Measurements from ENCODE around the gene SLAIN1.

DNA sequence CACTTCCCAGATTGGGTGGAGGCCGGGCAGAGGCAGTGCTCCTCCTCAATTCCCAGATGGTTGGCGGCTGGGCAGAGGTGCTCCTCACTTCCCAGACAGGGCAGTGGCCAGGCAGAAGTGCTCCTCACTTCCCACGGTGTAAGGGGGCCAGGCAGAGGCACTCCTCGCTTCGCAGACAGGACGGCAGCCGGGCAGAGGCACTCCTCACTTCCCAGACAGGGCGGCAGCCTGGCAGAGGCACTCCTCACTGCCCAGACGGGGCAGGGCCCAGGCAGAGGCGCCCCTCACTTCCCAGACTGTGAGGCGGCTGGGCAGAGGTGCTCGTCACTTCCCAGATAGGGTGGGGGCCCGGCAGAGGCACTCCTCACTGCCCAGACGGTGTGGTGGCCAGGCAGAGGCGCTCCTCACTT lies 36.6 kb upstream of the SLAIN1 start:
- TF ChIP-seq, protein P1, sequence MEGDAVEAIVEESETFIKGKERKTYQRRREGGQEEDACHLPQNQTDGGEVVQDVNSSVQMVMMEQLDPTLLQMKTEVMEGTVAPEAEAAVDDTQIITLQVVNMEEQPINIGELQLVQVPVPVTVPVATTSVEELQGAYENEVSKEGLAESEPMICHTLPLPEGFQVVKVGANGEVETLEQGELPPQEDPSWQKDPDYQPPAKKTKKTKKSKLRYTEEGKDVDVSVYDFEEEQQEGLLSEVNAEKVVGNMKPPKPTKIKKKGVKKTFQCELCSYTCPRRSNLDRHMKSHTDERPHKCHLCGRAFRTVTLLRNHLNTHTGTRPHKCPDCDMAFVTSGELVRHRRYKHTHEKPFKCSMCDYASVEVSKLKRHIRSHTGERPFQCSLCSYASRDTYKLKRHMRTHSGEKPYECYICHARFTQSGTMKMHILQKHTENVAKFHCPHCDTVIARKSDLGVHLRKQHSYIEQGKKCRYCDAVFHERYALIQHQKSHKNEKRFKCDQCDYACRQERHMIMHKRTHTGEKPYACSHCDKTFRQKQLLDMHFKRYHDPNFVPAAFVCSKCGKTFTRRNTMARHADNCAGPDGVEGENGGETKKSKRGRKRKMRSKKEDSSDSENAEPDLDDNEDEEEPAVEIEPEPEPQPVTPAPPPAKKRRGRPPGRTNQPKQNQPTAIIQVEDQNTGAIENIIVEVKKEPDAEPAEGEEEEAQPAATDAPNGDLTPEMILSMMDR (IDR thresholded peaks at IDR 0.05), result no peak
- TF ChIP-seq POLR2A (IDR thresholded peaks at IDR 0.05) (no peak), POLR2AphosphoS5 (IDR thresholded peaks at IDR 0.05) (no peak)

All from suprapubic skin (tissue), 4 donors.